ENCODE results near the gene NCLN. TPM values are rescaled to one million over a fixed set of nuclear protein-coding genes. Genes with fewer than 3 reads are reported as not detected.

NCLN gene
- total and polyA plus RNA-seq, 9 of the 15 experiments (the other 6 are each of a cell fraction or from before 2014, with no cell fraction given), result 3.8 to 126 (median 39.6) TPM

GRCh38 chr19:3243819-3244700, 58.3 kb downstream of the NCLN start:
- Histone ChIP-seq H3K9ac (ENCODE audit: insufficient read depth in 1 of 2, low read depth in 2 of 2, low read length in 2 of 2) (no peak overlapping the region), H3K27me3 (ENCODE audit: control insufficient read depth in 2 of 2, insufficient read depth in 2 of 2, low read length in 2 of 2) (peaks cover 0 to 27% of the 10 kb centered on the region in 2 experiments; a peak in 3 of 5 replicates), H3K4me1 (replicated peaks in 1 of 2; ENCODE audit: control insufficient read depth in 2 of 2, insufficient read depth in 2 of 2, low read length in 2 of 2) (peaks cover 0 to 3% of the 10 kb centered on the region in 2 experiments; a peak in 2 of 5 replicates), H2AFZ (ENCODE audit: low read depth, low read length) (no peak overlapping the region), H3K9me1 (ENCODE audit: control insufficient read depth, insufficient read depth, low read length) (no peaks in the 10 kb centered on the region), H4K20me1 (replicated peaks; ENCODE audit: control insufficient read depth, insufficient read depth, low read length) (peaks cover 10% of the 10 kb centered on the region; the same call in 1 of the 2 replicates), H3K36me3 (ENCODE audit: control insufficient read depth, insufficient read depth, low read length) (no peaks in the 10 kb centered on the region), H3K9me3 (replicated peaks; ENCODE audit: control insufficient read depth, insufficient read depth, low read depth, low read length) (no peaks in the 10 kb centered on the region), H3K27ac (ENCODE audit: extremely low read depth, low read depth, low read length) (no peak overlapping the region), H3K4me3 (no peak overlapping the region), H3K4me2 (ENCODE audit: insufficient read depth, low read length) (no peak overlapping the region), H3K79me2 (ENCODE audit: control insufficient read depth, insufficient read depth, low read length) (no peaks in the 10 kb centered on the region)
- intact Hi-C loops (cut with micrococcal nuclease), result no loop called here
- BruUV-seq (replicated peaks), result no TSS peak
- peak; percentile 92 for FAIRE-seq
- ATAC-seq, result peak; percentile 83
- WGBS (ENCODE audit: insufficient coverage, low coverage, missing lambda C conversion rate), result 14% methylated on average over 23 of the region's 23 CpGs
- POLR2A ChIA-PET, result no interaction called here
- in situ Hi-C loops (cut with MboI), result no loop called here
- CTCF ChIA-PET (ENCODE audit: low intra/inter-chr PET ratio), result no interaction called here
- DNase-seq (ENCODE audit: extremely low read depth in 1 of 4, low spot score in 3 of 4), result peak; percentile 48 to 84 (median 64)
- TF ChIP-seq ARID2 (IDR thresholded peaks at IDR 0.05) (0 out of 2 replicates have a peak, but pooled peaks have one; percentile 14), ZNF707 (CRISPR knock-in tag; conservative IDR thresholded peaks at IDR 0.05) (no peak), BRD4 (IDR thresholded peaks at IDR 0.05) (no peak), MXI1 (IDR thresholded peaks at IDR 0.05; ENCODE audit: low read depth, low read length) (peak; percentile 67; the same call in 1 of the 2 replicates), ZNF444 (CRISPR knock-in tag; IDR thresholded peaks at IDR 0.05) (no peak), CREM (IDR thresholded peaks at IDR 0.05; ENCODE audit: low read depth) (peak; percentile 51; the same call in 1 of the 2 replicates), EP400 (IDR thresholded peaks at IDR 0.05) (no peak), NKRF (IDR thresholded peaks at IDR 0.05; ENCODE audit: borderline replicate concordance) (peak; percentile 83), WHSC1 (IDR thresholded peaks at IDR 0.05; ENCODE audit: low read length) (no peak), TRIM28 (IDR thresholded peaks at IDR 0.05) (no peak), NCOA1 (IDR thresholded peaks at IDR 0.05; ENCODE audit: low read depth) (peak; percentile 72), ZNF324 (CRISPR knock-in tag; IDR thresholded peaks at IDR 0.05) (no peak), NUFIP1 (IDR thresholded peaks at IDR 0.05; ENCODE audit: partially characterized antibody) (no peak), RBM15 (IDR thresholded peaks at IDR 0.05; ENCODE audit: insufficient read depth, low read length) (no peak), SMC3 (conservative IDR thresholded peaks at IDR 0.05; ENCODE audit: insufficient read depth, low read depth, low read length) (no peak), ZNF384 (IDR thresholded peaks at IDR 0.05; ENCODE audit: low read depth, low read length) (no peak)
- TF ChIP-seq, protein P1, sequence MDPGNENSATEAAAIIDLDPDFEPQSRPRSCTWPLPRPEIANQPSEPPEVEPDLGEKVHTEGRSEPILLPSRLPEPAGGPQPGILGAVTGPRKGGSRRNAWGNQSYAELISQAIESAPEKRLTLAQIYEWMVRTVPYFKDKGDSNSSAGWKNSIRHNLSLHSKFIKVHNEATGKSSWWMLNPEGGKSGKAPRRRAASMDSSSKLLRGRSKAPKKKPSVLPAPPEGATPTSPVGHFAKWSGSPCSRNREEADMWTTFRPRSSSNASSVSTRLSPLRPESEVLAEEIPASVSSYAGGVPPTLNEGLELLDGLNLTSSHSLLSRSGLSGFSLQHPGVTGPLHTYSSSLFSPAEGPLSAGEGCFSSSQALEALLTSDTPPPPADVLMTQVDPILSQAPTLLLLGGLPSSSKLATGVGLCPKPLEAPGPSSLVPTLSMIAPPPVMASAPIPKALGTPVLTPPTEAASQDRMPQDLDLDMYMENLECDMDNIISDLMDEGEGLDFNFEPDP (CRISPR knock-in tag; IDR thresholded peaks at IDR 0.05), result no peak
- TF ChIP-seq, protein P2, sequence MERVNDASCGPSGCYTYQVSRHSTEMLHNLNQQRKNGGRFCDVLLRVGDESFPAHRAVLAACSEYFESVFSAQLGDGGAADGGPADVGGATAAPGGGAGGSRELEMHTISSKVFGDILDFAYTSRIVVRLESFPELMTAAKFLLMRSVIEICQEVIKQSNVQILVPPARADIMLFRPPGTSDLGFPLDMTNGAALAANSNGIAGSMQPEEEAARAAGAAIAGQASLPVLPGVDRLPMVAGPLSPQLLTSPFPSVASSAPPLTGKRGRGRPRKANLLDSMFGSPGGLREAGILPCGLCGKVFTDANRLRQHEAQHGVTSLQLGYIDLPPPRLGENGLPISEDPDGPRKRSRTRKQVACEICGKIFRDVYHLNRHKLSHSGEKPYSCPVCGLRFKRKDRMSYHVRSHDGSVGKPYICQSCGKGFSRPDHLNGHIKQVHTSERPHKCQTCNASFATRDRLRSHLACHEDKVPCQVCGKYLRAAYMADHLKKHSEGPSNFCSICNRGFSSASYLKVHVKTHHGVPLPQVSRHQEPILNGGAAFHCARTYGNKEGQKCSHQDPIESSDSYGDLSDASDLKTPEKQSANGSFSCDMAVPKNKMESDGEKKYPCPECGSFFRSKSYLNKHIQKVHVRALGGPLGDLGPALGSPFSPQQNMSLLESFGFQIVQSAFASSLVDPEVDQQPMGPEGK (CRISPR knock-in tag; IDR thresholded peaks at IDR 0.05; ENCODE audit: borderline replicate concordance), result no peak
